WTC11 (cell line): ENCODE results near the gene SP4.

ENCODE experiments used
- CTCF ChIP-seq: fragments of 200-600 bp; IDR thresholded peaks from 2 replicates; pipeline ENCODE4 v1.8.0; 2022; ENCODE audit warnings: antibody characterized with exemption
- FOXP1 ChIP-seq: sonication (generic); formaldehyde crosslinking; IDR thresholded peaks from 2 replicates; pipeline ENCODE4 v1.8.0; 2022; ENCODE audit warnings: missing genetic modification reagents, mild to moderate bottlenecking, moderate library complexity, borderline replicate concordance
- MAX ChIP-seq: sonication (generic); formaldehyde crosslinking; IDR thresholded peaks from 2 replicates; pipeline ENCODE4 v1.8.0; 2022; ENCODE audit warnings: mild to moderate bottlenecking, missing genetic modification reagents
- NFYB ChIP-seq: sonication (generic); formaldehyde crosslinking; conservative IDR thresholded peaks from 2 replicates; pipeline ENCODE4 v1.8.0; 2022; ENCODE audit warnings: low read depth, missing genetic modification reagents
- RELA ChIP-seq: sonication (generic); formaldehyde crosslinking; IDR thresholded peaks from 2 replicates; pipeline ENCODE4 v1.8.1; 2022; ENCODE audit warnings: missing genetic modification reagents, mild to moderate bottlenecking, borderline replicate concordance
- SMAD3 ChIP-seq: sonication (generic); formaldehyde crosslinking; IDR thresholded peaks from 2 replicates; pipeline ENCODE4 v1.8.0; 2022; ENCODE audit warnings: missing genetic modification reagents, mild to moderate bottlenecking, borderline replicate concordance
- STAT6 ChIP-seq: sonication (generic); formaldehyde crosslinking; conservative IDR thresholded peaks from 2 replicates; pipeline ENCODE4 v1.8.1; 2023; ENCODE audit warnings: mild to moderate bottlenecking, low read depth, missing genetic modification reagents, moderate library complexity
- TEAD4 ChIP-seq: sonication (generic); formaldehyde crosslinking; IDR thresholded peaks from 2 replicates; pipeline ENCODE4 v1.8.0; 2022; ENCODE audit warnings: mild to moderate bottlenecking, missing genetic modification reagents
- TP53 ChIP-seq: sonication (generic); formaldehyde crosslinking; IDR thresholded peaks from 2 replicates; pipeline ENCODE4 v1.8.1; 2023; ENCODE audit warnings: mild to moderate bottlenecking, missing genetic modification reagents

- TF ChIP-seq CTCF (no peak), TP53 (CRISPR knock-in tag) (no peak), SMAD3 (no peak), MAX (no peak), STAT6 (no peak), TEAD4 (no peak), RELA (no peak), FOXP1 (no peak), NFYB (CRISPR knock-in tag) (no peak)
Measured at GRCh38 chr7:21443149-21443841, 15.4 kb downstream of the SP4 start.
